GM04504 (cell line): ENCODE data around the gene ITGA11.

Experiments
- DNase-seq: peaks from one replicate; pipeline ENCODE4 v3.0.0-alpha.2; 2012; ENCODE audit warnings: low read depth

ITGA11 gene

DNA sequence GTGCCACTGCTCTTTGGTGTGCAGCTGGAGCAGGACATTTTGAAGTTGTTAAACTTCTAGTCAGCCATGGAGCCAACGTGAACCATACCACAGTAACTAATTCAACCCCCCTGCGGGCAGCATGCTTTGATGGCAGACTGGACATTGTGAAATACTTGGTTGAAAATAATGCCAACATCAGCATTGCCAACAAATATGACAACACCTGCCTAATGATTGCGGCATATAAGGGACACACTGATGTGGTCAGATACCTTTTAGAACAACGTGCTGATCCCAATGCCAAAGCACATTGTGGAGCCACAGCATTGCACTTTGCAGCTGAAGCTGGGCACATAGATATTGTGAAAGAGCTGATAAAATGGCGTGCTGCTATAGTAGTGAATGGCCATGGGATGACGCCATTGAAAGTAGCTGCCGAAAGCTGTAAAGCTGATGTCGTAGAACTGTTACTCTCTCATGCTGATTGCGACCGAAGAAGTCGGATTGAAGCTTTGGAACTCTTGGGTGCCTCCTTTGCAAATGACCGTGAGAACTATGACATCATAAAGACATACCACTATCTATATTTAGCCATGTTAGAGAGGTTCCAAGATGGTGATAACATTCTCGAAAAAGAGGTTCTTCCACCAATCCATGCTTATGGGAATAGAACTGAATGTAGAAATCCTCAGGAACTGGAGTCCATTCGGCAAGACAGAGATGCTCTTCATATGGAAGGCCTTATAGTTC is 142.2 kb downstream of the ITGA11 start:
- DNase-seq, result no peak

GRCh38 chr15:68289057-68289456 is 142.9 kb downstream of the ITGA11 start:
- DNase-seq, result no peak

- no peak for DNase-seq
These were observed 145.7 kb downstream of the ITGA11 start for GRCh38 chr15:68286256-68286655.

- no peak for DNase-seq
These were observed 146.5 kb downstream of the ITGA11 start for GRCh38 chr15:68285259-68285980.

DNA sequence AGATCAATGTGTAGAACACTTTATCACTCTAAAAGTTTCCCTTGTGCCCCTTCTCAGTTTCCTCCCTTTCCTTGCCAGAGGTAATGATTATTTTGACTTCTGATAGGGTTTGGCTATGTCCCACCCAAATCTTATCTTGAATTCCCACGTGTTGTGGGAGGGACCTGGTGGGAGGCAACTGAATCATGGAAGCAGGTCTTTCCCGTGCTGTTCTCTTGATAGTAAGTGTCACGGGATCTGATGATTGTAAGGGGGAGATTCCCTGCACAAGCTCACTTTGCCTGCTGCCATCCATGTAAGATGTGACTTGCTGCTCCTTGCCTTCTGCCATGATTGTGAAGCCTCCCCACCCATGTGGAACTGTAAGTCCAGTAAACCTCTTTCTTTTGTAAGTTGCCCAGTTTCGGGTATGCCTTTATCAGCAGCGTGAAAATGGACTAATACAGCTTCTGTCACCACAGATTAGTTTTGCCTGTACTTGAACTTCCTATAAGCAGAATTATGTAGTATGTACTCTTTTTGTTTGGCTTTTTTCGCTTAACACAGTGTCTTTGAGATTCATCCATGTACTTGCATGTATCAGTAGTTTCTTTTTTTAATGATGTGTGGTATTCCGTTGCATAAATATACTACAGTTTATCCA is 147.2 kb downstream of the ITGA11 start:
- DNase-seq, result no peak

DNA sequence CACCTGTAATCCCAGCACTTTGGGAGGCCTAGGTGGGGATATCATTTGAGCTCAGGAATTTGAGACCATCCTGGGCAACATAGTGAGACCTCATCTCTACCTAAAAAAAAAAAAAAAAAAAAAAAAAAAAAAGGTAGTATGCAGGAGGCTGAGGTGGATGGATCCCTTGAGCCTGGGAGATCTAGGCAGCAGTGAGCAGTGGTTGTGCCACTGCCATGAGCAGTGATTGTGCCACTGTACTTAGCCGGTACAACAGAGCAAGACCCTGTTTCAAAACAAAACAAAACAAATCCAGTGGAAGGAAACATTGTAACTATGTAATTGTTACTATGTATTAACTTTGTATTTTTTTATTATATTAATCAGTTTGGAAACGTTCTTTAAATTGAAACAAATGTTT is 148.6 kb downstream of the ITGA11 start:
- DNase-seq, result no peak

GRCh38 chr15:68281008-68281407 is 151.0 kb downstream of the ITGA11 start:
- DNase-seq, result no peak

DNA sequence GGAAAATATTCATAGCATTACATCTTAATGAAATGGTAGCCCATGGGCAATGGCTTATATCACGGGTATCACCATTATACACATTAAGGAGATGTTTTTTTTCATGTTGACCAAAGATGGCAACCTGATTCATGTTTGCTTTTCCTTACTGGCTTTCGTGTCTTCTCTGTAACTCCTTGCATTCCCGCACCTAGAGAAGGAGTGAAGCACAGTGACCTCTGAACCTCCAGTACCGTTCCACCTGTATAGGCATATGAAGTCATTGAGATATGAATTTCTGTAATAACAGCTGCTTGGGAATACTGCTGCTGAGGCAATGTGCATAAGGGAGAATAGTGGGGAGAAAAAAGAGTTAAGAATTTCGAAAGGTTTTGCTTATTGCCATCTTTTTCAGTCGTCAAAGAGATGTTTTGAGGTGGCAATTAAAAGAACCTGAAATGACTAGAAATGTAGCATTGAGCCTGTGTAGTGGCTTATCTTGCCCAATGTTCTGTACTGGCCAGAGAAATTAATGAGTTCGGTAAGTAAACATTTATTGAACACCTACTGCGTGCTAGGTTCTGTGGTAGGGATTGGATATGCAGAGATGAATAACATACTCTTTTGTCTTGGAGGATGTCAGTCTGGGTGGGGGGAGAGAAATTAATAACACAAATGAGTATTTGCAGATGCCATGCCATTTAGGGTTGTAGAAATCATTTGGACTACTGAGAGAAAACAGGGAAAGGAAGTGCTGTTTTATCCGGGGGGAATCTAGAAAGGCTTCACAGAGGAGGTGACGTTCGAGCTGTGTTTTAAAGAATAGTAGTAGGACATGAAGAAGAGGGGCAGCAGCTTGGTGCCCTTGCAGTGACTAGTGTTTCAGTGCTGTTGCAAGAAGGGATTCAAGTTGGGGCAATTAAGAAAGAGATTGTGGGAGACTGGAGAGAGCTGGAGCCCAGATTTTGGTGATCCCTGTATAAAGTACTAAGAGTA is 151.9 kb downstream of the ITGA11 start:
- no peak for DNase-seq

DNA sequence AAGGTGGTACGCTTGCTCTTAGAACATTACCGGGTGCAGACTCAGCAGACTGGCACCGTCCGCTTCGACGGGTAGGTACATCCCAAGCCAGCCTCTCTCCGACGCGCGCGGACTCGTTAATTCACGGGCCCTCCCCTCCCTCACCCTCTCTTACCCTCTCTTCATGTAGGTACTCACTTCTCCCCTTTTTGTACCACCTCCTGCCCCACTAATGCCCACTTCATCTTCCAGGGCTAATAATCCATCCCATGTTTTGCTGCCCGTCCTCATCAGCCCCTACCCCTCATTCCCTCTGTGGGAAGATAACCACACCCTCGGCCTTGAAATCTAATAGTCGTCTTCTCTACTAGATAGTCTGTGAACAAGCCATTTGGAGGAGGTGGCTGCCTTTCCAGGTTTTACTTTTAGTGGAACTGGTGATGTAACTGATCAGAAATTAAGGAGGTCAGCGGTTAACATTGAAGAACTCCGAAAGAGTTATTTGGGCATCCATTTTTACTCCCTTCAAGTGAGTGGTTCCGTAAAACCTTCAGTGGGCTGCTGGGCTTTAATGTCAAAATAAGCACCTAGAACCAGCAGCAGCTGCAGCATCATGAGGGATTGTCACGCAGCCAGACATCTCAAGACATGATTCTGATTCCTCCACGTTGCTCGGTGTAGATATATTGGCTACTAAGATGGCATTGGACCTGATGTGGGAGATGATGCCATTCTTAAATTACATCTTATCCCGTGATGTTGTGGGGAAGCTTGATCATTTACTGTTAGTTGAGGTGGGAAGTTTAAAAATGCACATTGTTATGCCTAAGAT is 153.2 kb downstream of the ITGA11 start:
- no peak for DNase-seq

DNA sequence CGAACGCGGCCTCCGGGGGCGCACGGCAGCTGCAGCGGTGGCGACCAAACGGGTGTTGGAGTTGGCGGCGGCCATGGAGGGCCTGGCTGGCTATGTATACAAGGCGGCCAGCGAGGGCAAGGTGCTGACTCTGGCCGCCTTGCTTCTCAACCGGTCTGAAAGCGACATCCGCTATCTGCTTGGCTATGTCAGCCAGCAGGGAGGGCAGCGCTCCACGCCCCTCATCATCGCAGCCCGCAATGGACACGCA is 153.7 kb downstream of the ITGA11 start:
- DNase-seq, result no peak

- peak; percentile 83 for DNase-seq
These were observed 154.2 kb downstream of the ITGA11 start, which contains the start of gene FEM1B for GRCh38 chr15:68277603-68278344. Gene FEM1B, plus strand, starts transcription at chr15:68277745. Its CDS starts 673 bp downstream, at chr15:68278418.

- no peak for DNase-seq
These were observed 154.8 kb downstream of the ITGA11 start for GRCh38 chr15:68277131-68277602.

DNA sequence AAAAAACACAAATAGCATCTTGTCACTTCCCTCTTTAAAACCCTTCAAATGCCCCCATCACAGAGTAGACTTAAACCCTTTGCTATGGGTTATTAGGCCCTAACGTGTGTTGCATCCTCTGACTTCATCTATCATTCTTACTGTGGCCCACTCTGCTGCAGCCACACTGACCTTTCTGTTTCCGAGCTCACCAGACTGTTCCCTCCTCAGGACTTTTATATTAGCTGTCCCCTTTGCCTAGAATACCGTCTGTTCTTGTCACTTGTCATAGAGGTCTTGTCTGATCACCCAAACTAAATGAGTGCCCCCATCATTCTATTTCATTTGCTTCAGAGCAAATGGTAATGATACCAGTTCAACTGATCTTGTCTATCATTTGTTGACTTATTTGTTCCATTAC is 155.3 kb downstream of the ITGA11 start:
- DNase-seq, result no peak

- DNase-seq, result no peak
These were observed 156.7 kb downstream of the ITGA11 start for GRCh38 chr15:68275165-68275746.

- DNase-seq, result no peak
These were observed 157.6 kb downstream of the ITGA11 start for GRCh38 chr15:68274201-68274848.

DNA sequence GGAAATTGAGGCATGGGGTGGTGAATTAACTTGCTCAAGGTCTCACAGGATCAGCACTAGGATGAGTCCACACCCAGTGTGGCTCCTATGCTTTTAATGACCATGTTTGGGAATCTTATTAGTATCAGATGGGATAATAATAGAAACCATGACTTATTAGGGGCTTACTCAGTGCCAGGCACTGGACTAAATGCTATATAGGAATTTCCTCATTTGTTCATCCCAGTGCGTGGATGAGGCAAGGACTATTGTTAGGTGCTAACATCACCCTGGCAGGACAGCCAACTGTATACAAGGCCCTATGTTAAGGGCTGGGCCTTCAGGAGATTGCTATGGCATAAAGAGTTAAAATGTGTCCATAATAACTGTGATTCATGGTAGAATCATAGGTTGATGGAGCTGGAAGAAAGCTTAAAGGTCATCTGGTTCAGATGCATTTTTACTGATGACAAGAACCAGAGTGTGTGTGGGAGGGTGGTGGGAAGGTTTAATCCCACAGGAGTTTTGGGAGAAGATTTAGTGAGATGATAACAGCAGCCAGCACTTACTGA is 159.2 kb downstream of the ITGA11 start:
- peak; percentile 54 for DNase-seq

DNA sequence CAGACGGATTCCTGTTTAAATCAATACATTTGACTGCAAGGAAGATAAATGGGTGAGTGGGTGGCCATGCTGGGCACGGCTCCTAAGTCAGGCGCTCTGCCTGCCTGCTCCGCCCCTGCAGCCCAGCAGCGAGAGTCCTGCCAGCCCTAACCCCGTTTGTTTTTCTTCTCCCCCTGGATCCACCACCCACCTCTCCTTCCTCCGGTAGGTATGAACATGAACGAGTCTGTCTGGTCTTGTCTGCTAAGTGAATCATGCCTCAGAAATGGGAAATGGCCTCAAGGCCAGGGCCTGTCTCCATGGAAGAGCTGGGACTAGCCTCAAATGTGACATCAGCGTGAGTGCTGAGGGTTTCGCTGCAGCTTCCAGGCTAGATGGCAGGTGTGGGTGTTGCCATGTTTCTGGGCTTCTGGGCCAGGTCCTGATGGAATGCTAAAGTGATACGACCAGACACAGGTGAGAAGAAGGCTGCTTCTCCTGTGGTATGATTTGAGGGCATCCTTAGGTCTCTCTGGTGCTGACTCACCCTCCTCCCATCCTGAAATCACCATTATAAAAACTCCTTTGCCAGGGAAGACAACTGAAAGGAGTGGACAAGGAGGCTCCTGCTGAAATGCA is 160.0 kb downstream of the ITGA11 start:
- DNase-seq, result peak; percentile 46

DNA sequence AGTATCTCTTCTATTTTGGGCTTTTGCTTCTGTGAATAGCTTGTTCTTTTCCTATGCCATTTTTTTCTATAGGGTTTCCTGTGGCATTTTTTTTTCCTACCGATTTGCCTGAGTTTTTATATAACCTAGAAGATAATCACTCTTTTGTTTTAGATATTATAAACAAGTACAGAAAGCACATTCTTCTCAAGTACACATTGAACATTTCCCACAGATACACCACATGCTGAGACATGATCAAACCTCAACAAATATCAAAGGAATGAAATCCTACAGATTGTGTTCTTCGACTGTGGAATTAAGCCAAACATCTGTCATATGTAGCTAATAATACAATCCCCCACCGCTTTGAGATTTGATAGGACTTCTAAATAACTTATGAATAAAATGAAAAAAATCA is 163.6 kb downstream of the ITGA11 start:
- DNase-seq, result no peak

- DNase-seq, result no peak
These were observed 166.3 kb downstream of the ITGA11 start for GRCh38 chr15:68265674-68266073.
